Heart right ventricle (tissue), 16 donors: ENCODE data around the gene ELL. TPM values are rescaled to one million over a fixed set of nuclear protein-coding genes. Genes with fewer than 3 reads are reported as not detected.

Experiments
- ATAC-seq, 8 donors: fragments of 200-7000 bp; cut with Tn5 transposase; one replicate each; pipeline ENCODE4 v1.9.1; 2020; ENCODE audit warnings: mild to moderate bottlenecking in 8 of 8, moderate library complexity in 8 of 8, moderate number of reproducible peaks in 1 of 8
- DNase-seq, 2 donors: peaks; one replicate each; pipeline ENCODE4 v3.0.0-alpha.2; 2020
- H3K27ac ChIP-seq, 10 donors: fragments of 200-600 bp; sonication (generic) in 2 of 10; one replicate each; pipeline versions ENCODE4 v1.5.0 to v1.8.0; 2020 to 2022; ENCODE audit warnings: mild to moderate bottlenecking in 3 of 10
- H3K27me3 ChIP-seq, 7 donors: fragments of 200-600 bp; one replicate each; pipeline ENCODE4 v1.8.0; 2021 to 2022; ENCODE audit warnings: mild to moderate bottlenecking in 2 of 7
- H3K36me3 ChIP-seq, 9 donors: fragments of 200-600 bp; sonication (generic) in 1 of 9; one replicate each; pipeline versions ENCODE4 v1.5.0 to v1.8.0; 2020 to 2022; ENCODE audit warnings: mild to moderate bottlenecking in 2 of 9
- H3K4me1 ChIP-seq, 9 donors: fragments of 200-600 bp; sonication (generic) in 1 of 9; one replicate each; pipeline versions ENCODE4 v1.5.0 to v1.8.0; 2020 to 2022; ENCODE audit warnings: mild to moderate bottlenecking in 4 of 9
- H3K4me3 ChIP-seq, 10 donors: fragments of 200-600 bp; sonication (generic) in 2 of 10; one replicate each; pipeline versions ENCODE4 v1.5.0 to v1.8.0; 2020 to 2022; ENCODE audit warnings: mild to moderate bottlenecking in 7 of 10, moderate library complexity in 2 of 10
- H3K9me3 ChIP-seq, 11 donors: fragments of 200-600 bp in 10 of 11; sonication (generic) in 2 of 11; one replicate each; pipeline versions ENCODE4 v1.5.0 to v1.8.0; 2013 to 2022; ENCODE audit warnings: mild to moderate bottlenecking in 2 of 11, control low read depth in 1 of 11, moderate library complexity in 1 of 11
- CTCF ChIP-seq, 9 donors: fragments of 200-600 bp; sonication (generic) in 2 of 9; IDR thresholded peaks; one replicate each; pipeline versions ENCODE4 v1.5.0 to v1.8.0; 2021 to 2022; ENCODE audit warnings: antibody characterized with exemption in 9 of 9, mild to moderate bottlenecking in 5 of 9, moderate library complexity in 1 of 9
- WGBS, 2 donors: extraction: QIAGEN DNeasy Blood & Tissue Kit; methylation state at CpG; one replicate each; pipeline ENCODE4 v1.1.7; 2013; ENCODE audit warnings: inconsistent platforms in 1 of 2; 5-methylcytosine and 5-hydroxymethylcytosine counted together
- intact Hi-C, 10 donors: fragments of 100-400 bp; cut with DNase I; formaldehyde crosslinking; loops; one replicate each; pipeline versions ENCODE4 v1.11.1 to v1.14.2; 2022
- polyA plus RNA-seq, 2 donors: library from polyadenylated mRNA; stranded (reverse); fragments of 200-250 nt; gene quantifications; one replicate each; pipeline ENCODE4 v1.2.3, GENCODE V29; 2013
- total RNA-seq, 10 donors: library from RNA; stranded (reverse); fragmentation: NEBNext Ultra II Directional in 3 of 10; extraction: Animal tissue kit (Norgen Biotek cat#: 25700) in 3 of 10; gene quantifications; one replicate each; pipeline versions ENCODE4 v1.2.1 to v1.2.4, GENCODE V29; 2021 to 2023
- donor health status: Arrhythmogenic right ventricular cardiomyopathy.
- donor health status: ischemic (EF 13 %, LVEDD 7.1; RV severe dilation, severe dysfunction).
- donor health status: healthy with polysubstance abuse.
- donor health status: DM: no; HTN: yes; CAD: no.
- donor health status: DM: no; HTN: no; CAD: no.
- donor health status: ischemic (EF 25% LVEDD 6.9; RV normal size, moderate dysfunction).
- donor health status: ischemic (EF 25% LVEDD 5.7; RV mildly dilated, moderate dysfunction).
- donor health status: healthy.
- donor health status: DM: yes; HTN: yes; CAD: no.
- donor health status: Ischemic cardiomyopathy.
- donor health status: ischemic (EF 35%, LVEDD 5.7; RV mildly dilated, moderate dysfunction).
- donor health status: nonischemic (EF 11% LVEDD 7.7; RV severe dilation, severe dysfunction).
- donor health status: DM: yes; HTN: yes; CAD: no.
- donor health status: PGD.
- donor health status: ischemic (EF 29% LVEDD 5.4; RV normal size, mild dysfunction).
- donor health status: nonischemic (EF 23%, LVEDD 6.1; RV moderate dilation, normal function).

ELL gene
- total and polyA plus RNA-seq, 12 donors, result 4.0 to 13.1 (median 6.8) TPM

- TF ChIP-seq CTCF (IDR thresholded peaks at IDR 0.05), result no peak
- Histone ChIP-seq H3K27me3 (no peaks in the 10 kb centered on the region), H3K36me3 (no peaks in the 10 kb centered on the region), H3K9me3 (no peaks in the 10 kb centered on the region), H3K4me1 (no peaks in the 10 kb centered on the region), H3K4me3 (no peak overlapping the region), H3K27ac (no peak overlapping the region)
- WGBS, 2 donors, result 67 to 68% methylated on average over 6 of the region's 6 CpGs
- intact Hi-C loops, result no loop called here
- ATAC-seq, result no peak
- no peak for DNase-seq
These were observed 29.8 kb upstream of the ELL start for GRCh38 chr19:18551631-18552030.

- peaks cover 0 to 30% (median 16%) of the 10 kb centered on the region in 9 donors for H3K36me3 ChIP-seq
- no peaks in the 10 kb centered on the region for H3K27me3 ChIP-seq
- H3K27ac ChIP-seq, result peak overlapping the region in 9 of 10 donors; percentile 78 to 94 (median 91)
- H3K9me3 ChIP-seq, result no peaks in the 10 kb centered on the region
- DNase-seq, result peak; percentile 33 to 44
- H3K4me3 ChIP-seq, result peak overlapping the region; percentile 26 to 85 (median 60)
- peak in 1 of 9 donors; percentile 24 for TF ChIP-seq CTCF (IDR thresholded peaks at IDR 0.05)
- peak; percentile 6 to 56 (median 39) for ATAC-seq
- peaks cover 8 to 20% (median 16%) of the 10 kb centered on the region in 9 donors for H3K4me1 ChIP-seq
- intact Hi-C loops, result loop anchor here in 2 of 10 donors (1.0 to 2.0 kb wide), 2 partner anchors 13 to 21 kb away; partner anchors contain the start of genes ELL (in 1 of the 2) and KXD1 (in 1 of the 2)
- 7 to 8% methylated on average over 12 of the region's 12 CpGs for WGBS, 2 donors
These were observed 22.1 kb upstream of the ELL start for GRCh38 chr19:18543814-18544475.

GRCh38 chr19:18542941-18543813 lies 21.3 kb upstream of the ELL start, which contains the start of gene FKBP8:
FKBP8 (minus strand) TSS chr19:18543573; CDS start chr19:18541970, 1,603 bp downstream.
- intact Hi-C loops, result loop anchor here in 2 of 10 donors (1.0 to 2.0 kb wide), 2 partner anchors 14 to 20 kb away; partner anchors contain the start of genes ELL (in 1 of the 2) and KXD1 (in 1 of the 2)
- peaks cover 8 to 20% (median 16%) of the 10 kb centered on the region in 9 donors for H3K4me1 ChIP-seq
- 0 to 1% methylated on average over 52 to 81 of the region's 86 CpGs for WGBS, 2 donors
- DNase-seq (peak; percentile 94 to 96), ATAC-seq (peak; percentile 96 to 99 (median 98))
- peak within 1 kb of the TSS; percentile 26 to 85 (median 60) for H3K4me3 ChIP-seq
- no peak for TF ChIP-seq CTCF (IDR thresholded peaks at IDR 0.05)
- no peaks in the 10 kb centered on the region for H3K9me3 ChIP-seq
- H3K36me3 ChIP-seq, result peaks cover 0 to 35% (median 19%) of the 10 kb centered on the region in 9 donors
- H3K27me3 ChIP-seq, result no peaks in the 10 kb centered on the region
- peak within 1 kb of the TSS; percentile 78 to 94 (median 90) for H3K27ac ChIP-seq
